Hindlimb muscle (tissue), 1 donor: ENCODE measurements around the gene B4GAT1. TPM values are rescaled to one million over a fixed set of nuclear protein-coding genes. Genes with fewer than 3 reads are reported as not detected.

ENCODE experiments used
- DNase-seq: peaks from one replicate; pipeline ENCODE4 v3.0.0-alpha.2; 2013
- polyA plus RNA-seq: library from polyadenylated mRNA; unstranded; fragments of 120-200 nt; gene quantifications from one replicate; pipeline ENCODE4 v1.2.1, GENCODE V29; 2013; ENCODE audit not compliant: insufficient read length

The B4GAT1 gene
- polyA plus RNA-seq, 1 donor = 22.0 TPM

DNA sequence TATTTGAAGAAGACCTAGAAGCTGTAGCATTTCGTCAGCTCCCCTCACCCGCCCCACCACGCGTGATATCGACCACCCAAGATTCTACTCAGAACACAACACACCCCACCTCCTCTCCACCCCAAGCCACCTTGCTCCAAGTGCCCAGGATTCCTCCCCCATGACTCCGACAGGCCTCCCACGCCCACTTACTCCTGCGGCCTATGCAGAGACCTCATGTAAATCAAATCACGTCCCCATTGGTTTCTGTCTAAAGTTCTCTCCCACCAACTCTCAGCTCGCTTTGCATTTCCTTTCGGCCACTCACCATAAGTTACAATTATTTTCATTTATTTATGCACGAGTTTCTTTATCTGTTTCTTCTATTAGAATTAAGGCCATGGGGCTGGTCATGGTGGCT lies 44.8 kb downstream of the B4GAT1 start:
- no peak for DNase-seq

DNA sequence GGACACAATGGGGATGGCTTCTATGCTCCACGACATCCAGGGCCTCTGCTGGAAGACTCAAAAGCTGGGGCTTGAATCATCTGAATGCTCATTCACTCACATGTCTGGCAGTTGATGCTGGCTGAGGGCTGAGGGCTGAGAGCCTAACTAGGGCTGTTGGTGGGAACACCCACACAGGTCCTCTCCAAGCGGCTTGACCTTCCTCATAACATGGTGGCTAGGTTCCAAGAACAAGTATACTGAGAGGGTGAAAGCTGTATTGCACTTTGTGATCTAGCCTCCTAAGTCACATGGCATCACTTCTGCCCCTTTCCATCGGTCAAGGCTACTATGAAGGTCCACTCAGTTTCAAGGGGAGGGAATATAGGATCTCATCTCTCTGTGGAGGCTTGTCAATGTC lies 48.2 kb downstream of the B4GAT1 start:
- DNase-seq = no peak

DNA sequence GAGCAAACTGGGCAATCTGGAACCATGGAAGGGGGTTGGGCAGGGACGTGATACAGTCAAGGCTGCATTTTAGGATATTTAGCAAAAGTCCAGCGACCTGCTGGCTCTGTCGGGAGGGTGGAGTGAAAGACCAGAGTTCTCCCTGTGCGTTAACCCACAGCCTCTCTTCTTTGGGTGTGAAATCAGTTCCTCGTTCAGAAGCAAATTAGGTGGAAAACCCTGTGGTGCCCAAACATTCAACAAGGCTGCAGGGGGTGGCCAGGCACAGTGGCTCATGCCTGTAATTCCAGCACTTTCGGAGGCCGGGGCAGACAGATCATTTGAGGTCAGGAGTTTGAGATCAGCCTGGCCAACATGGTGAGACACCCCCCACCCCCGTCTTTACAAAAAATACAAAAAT lies 49.8 kb downstream of the B4GAT1 start:
- no peak for DNase-seq

Other genes with a start within 250 kb of the B4GAT1 start
- 22.7 TPM for gene KLC2, start 89.9 kb downstream of the B4GAT1 start, polyA plus RNA-seq
- gene RAB1B, start 79.0 kb downstream of the B4GAT1 start, polyA plus RNA-seq = 96.1 TPM
- gene CNIH2, start 69.5 kb downstream of the B4GAT1 start, polyA plus RNA-seq = 3.2 TPM
- gene YIF1A, start 58.5 kb downstream of the B4GAT1 start, polyA plus RNA-seq = 42.6 TPM
- not detected for gene TMEM151A, start 55.7 kb downstream of the B4GAT1 start, polyA plus RNA-seq
- 106 TPM for gene CD248, start 30.6 kb downstream of the B4GAT1 start, polyA plus RNA-seq
- gene RIN1, start 11.2 kb downstream of the B4GAT1 start, polyA plus RNA-seq = 11.5 TPM
- gene BRMS1, start 2.5 kb downstream of the B4GAT1 start, polyA plus RNA-seq = 21.8 TPM
- gene SLC29A2, start 24.1 kb upstream of the B4GAT1 start, polyA plus RNA-seq = 40.8 TPM
- 0.21 TPM for gene NPAS4, start 73.4 kb upstream of the B4GAT1 start, polyA plus RNA-seq
- gene MRPL11, start 91.2 kb upstream of the B4GAT1 start, polyA plus RNA-seq = 45.9 TPM
- 8.6 TPM for gene PELI3, start 119.3 kb upstream of the B4GAT1 start, polyA plus RNA-seq
- gene DPP3, start 132.8 kb upstream of the B4GAT1 start, polyA plus RNA-seq = 25.7 TPM
- 21.4 TPM for gene BBS1, start 163.0 kb upstream of the B4GAT1 start, polyA plus RNA-seq
- gene ZDHHC24, start 198.4 kb upstream of the B4GAT1 start, polyA plus RNA-seq = 4.6 TPM
- 141 TPM for gene ACTN3, start 199.3 kb upstream of the B4GAT1 start, polyA plus RNA-seq
- gene CTSF, start 221.0 kb upstream of the B4GAT1 start, polyA plus RNA-seq = 27.0 TPM
- gene CCDC87, start 245.4 kb upstream of the B4GAT1 start, polyA plus RNA-seq = 0.25 TPM
- gene CCS, start 245.6 kb upstream of the B4GAT1 start, polyA plus RNA-seq = 39.3 TPM